Measurements from ENCODE around the gene TMEM272. TPM values are rescaled to one million over a fixed set of nuclear protein-coding genes. Genes with fewer than 3 reads are reported as not detected.

Gene TMEM272
- total RNA-seq, 1 experiment from 2014 or later, result 0.17 TPM

GRCh38 chr13:51772105-51772455, 72.9 kb downstream of the TMEM272 start (continued):
- TF ChIP-seq SIN3A (IDR thresholded peaks at IDR 0.05; ENCODE audit: low read depth), result no peak

- Histone ChIP-seq H3K27me3 (ENCODE audit: insufficient read depth, low read length) (no peaks in the 10 kb centered on the region), H3K79me2 (ENCODE audit: insufficient read depth, low read length) (no peaks in the 10 kb centered on the region), H3K9ac (ENCODE audit: low read length) (no peak overlapping the region), H3K4me2 (ENCODE audit: low read length) (no peak overlapping the region), H2AFZ (ENCODE audit: low read depth, low read length, poor library complexity, severe bottlenecking) (no peak overlapping the region), H3K9me3 (ENCODE audit: control insufficient read depth in 1 of 2, insufficient read depth in 1 of 2, low read depth in 1 of 2, low read length in 2 of 2) (no peaks in the 10 kb centered on the region), H3K36me3 (ENCODE audit: control insufficient read depth in 1 of 2, insufficient read depth in 2 of 2, low read length in 2 of 2) (no peaks in the 10 kb centered on the region), H3K9me2 (ENCODE audit: insufficient read depth) (no peaks in the 10 kb centered on the region), H3K4me3 (replicated peaks in 1 of 2; ENCODE audit: low read depth in 1 of 2, low read length in 2 of 2) (no peak overlapping the region), H3K4me1 (ENCODE audit: control insufficient read depth in 1 of 2, insufficient read depth in 2 of 2, low read length in 2 of 2) (no peaks in the 10 kb centered on the region), H4K20me1 (ENCODE audit: insufficient read depth) (no peaks in the 10 kb centered on the region), H3K27ac (ENCODE audit: low read depth, low read length) (no peak overlapping the region)
- peak; percentile 55 for ATAC-seq
- no TSS peak for BruUV-seq (replicated peaks)
- TF ChIP-seq POLR2AphosphoS5 (IDR thresholded peaks at IDR 0.05; ENCODE audit: low read depth, low read length) (no peak), YY1 (IDR thresholded peaks at IDR 0.05; ENCODE audit: extremely low read depth, insufficient replicate concordance, low read depth, low read length) (no peak), CEBPB (IDR thresholded peaks at IDR 0.05; ENCODE audit: low read depth) (no peak), EZH2 (IDR thresholded peaks at IDR 0.05) (no peak), SIN3A (IDR thresholded peaks at IDR 0.05; ENCODE audit: low read depth) (no peak), CBX3 (IDR thresholded peaks at IDR 0.05; ENCODE audit: low read depth) (no peak), ZBTB33 (IDR thresholded peaks at IDR 0.05; ENCODE audit: extremely low read depth, insufficient replicate concordance, low read length) (no peak), FOSL1 (IDR thresholded peaks at IDR 0.05; ENCODE audit: low read depth) (no peak), JUND (IDR thresholded peaks at IDR 0.05) (no peak), ELF1 (IDR thresholded peaks at IDR 0.05; ENCODE audit: borderline replicate concordance, low read depth) (no peak), EGR1 (IDR thresholded peaks at IDR 0.05; ENCODE audit: low read depth) (no peak), SP1 (IDR thresholded peaks at IDR 0.05; ENCODE audit: low read depth) (no peak), SRF (IDR thresholded peaks at IDR 0.05; ENCODE audit: low read depth) (no peak), ZNF274 (IDR thresholded peaks at IDR 0.05; ENCODE audit: low read depth, low read length) (no peak), POLR2A (IDR thresholded peaks at IDR 0.05; ENCODE audit: borderline replicate concordance, extremely low read depth, insufficient read depth, insufficient read length) (no peak), EZH2phosphoT487 (IDR thresholded peaks at IDR 0.05; ENCODE audit: borderline replicate concordance) (no peak)
- TF ChIP-seq, protein P1, sequence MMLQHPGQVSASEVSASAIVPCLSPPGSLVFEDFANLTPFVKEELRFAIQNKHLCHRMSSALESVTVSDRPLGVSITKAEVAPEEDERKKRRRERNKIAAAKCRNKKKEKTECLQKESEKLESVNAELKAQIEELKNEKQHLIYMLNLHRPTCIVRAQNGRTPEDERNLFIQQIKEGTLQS (IDR thresholded peaks at IDR 0.05), result no peak
- TF ChIP-seq, protein P2, sequence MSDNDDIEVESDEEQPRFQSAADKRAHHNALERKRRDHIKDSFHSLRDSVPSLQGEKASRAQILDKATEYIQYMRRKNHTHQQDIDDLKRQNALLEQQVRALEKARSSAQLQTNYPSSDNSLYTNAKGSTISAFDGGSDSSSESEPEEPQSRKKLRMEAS (IDR thresholded peaks at IDR 0.05), result no peak
- TF ChIP-seq, protein P3, sequence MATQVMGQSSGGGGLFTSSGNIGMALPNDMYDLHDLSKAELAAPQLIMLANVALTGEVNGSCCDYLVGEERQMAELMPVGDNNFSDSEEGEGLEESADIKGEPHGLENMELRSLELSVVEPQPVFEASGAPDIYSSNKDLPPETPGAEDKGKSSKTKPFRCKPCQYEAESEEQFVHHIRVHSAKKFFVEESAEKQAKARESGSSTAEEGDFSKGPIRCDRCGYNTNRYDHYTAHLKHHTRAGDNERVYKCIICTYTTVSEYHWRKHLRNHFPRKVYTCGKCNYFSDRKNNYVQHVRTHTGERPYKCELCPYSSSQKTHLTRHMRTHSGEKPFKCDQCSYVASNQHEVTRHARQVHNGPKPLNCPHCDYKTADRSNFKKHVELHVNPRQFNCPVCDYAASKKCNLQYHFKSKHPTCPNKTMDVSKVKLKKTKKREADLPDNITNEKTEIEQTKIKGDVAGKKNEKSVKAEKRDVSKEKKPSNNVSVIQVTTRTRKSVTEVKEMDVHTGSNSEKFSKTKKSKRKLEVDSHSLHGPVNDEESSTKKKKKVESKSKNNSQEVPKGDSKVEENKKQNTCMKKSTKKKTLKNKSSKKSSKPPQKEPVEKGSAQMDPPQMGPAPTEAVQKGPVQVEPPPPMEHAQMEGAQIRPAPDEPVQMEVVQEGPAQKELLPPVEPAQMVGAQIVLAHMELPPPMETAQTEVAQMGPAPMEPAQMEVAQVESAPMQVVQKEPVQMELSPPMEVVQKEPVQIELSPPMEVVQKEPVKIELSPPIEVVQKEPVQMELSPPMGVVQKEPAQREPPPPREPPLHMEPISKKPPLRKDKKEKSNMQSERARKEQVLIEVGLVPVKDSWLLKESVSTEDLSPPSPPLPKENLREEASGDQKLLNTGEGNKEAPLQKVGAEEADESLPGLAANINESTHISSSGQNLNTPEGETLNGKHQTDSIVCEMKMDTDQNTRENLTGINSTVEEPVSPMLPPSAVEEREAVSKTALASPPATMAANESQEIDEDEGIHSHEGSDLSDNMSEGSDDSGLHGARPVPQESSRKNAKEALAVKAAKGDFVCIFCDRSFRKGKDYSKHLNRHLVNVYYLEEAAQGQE (IDR thresholded peaks at IDR 0.05; ENCODE audit: low read depth), result no peak
- POLR2A ChIA-PET, result no interaction called here
- RAD21 ChIA-PET (ENCODE audit: low non-redundant PET in 1 of 2, low total read pairs in 2 of 2, uncharacterized antibody in 2 of 2, unreplicated experiment in 2 of 2), result no interaction called here
- CTCF ChIA-PET, result no interaction called here
- no peak for DNase-seq (ENCODE audit: low read depth, low spot score)
- intact Hi-C loops (cut with micrococcal nuclease), result no loop called here
These were observed 73.4 kb downstream of the TMEM272 start for GRCh38 chr13:51771418-51772104.
